Choroid plexus epithelial cell (primary cell): Measurements from ENCODE around the gene FRMD3.
A peak's percentile ranks its signal among the peaks of the same experiment; 100 is the strongest.

Experiments
- DNase-seq: peaks from one replicate; pipeline ENCODE4 v3.0.0-alpha.2; 2010; ENCODE audit warnings: low read depth
- H3K4me3 ChIP-seq: 2 replicates; pipeline ENCODE4 v1.5.1; 2011; ENCODE audit warnings: low read depth, mild to moderate bottlenecking, control low read depth, low read length, moderate library complexity
- TF ChIP-seq, protein P1 (sequence below): conservative IDR thresholded peaks from 2 replicates; pipeline ENCODE4 v1.5.1; 2011; ENCODE audit warnings: low read depth, mild to moderate bottlenecking, control low read depth, inconsistent platforms, low read length, moderate library complexity

FRMD3 gene

DNA sequence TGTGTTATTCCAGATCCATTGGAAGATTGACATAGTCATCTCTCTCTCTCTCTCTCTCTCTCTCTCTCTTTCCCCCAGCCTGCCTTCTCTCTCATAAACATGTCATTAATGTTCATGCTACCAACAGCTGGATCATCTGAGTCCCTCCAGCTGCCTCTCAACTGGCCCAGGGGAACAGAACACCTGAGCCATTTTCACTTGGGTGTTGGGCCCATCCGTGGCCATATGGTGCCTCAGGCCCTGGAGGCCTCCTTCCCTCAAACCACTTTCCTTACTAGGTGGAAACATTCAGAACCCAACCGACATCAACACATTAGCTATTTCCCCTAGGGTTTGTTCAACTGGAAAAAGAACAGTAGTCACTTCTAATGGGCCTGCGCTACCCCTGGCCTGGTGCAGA, 196.2 kb downstream of the FRMD3 start:
- no peak overlapping the region for H3K4me3 ChIP-seq
- TF ChIP-seq, protein P1, sequence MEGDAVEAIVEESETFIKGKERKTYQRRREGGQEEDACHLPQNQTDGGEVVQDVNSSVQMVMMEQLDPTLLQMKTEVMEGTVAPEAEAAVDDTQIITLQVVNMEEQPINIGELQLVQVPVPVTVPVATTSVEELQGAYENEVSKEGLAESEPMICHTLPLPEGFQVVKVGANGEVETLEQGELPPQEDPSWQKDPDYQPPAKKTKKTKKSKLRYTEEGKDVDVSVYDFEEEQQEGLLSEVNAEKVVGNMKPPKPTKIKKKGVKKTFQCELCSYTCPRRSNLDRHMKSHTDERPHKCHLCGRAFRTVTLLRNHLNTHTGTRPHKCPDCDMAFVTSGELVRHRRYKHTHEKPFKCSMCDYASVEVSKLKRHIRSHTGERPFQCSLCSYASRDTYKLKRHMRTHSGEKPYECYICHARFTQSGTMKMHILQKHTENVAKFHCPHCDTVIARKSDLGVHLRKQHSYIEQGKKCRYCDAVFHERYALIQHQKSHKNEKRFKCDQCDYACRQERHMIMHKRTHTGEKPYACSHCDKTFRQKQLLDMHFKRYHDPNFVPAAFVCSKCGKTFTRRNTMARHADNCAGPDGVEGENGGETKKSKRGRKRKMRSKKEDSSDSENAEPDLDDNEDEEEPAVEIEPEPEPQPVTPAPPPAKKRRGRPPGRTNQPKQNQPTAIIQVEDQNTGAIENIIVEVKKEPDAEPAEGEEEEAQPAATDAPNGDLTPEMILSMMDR: no peak

DNA sequence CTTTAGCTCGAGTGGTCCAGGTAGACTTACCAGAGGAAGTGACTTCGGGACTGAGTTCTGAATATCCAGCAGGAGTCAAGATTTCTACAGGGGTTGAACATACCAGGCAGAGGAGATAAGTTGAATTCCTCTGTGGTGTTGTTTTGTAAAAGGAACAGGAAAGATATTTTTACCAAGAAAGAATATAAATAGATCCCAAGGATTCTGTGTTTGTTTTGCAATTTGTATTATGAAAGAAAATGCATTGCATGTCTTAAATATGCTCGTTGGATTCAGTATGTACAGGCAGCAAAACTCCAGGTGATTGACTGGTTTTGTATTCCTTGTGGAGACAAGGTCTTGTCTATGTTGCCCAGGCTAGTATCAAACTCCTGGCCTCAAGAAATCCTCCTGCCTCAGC, 197.8 kb downstream of the FRMD3 start:
- peak; percentile 38 for DNase-seq
- TF ChIP-seq, protein P1: no peak
- no peak overlapping the region for H3K4me3 ChIP-seq

More for the DNA sequence above, 196.2 kb downstream of the FRMD3 start:
- no peak for DNase-seq

DNA sequence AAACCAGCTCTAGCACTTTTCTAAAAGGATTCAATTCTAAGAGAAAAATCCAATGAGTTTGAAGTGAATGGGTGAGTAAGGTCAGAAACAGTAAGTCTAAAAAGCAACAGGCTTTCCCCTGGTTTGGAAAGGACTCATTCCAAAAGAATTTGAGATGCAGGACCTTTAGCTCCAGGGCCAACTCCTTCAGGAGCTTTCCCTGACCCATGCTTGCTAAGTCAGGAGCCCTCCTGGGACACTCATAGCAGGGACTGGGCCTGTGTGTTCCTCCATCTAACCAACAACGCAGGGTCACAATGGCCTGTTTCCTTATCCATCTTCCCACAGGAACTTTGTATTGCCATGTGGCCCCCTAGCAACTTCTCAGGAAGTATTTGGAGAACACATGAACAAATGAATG, 198.8 kb downstream of the FRMD3 start:
- DNase-seq: no peak

DNA sequence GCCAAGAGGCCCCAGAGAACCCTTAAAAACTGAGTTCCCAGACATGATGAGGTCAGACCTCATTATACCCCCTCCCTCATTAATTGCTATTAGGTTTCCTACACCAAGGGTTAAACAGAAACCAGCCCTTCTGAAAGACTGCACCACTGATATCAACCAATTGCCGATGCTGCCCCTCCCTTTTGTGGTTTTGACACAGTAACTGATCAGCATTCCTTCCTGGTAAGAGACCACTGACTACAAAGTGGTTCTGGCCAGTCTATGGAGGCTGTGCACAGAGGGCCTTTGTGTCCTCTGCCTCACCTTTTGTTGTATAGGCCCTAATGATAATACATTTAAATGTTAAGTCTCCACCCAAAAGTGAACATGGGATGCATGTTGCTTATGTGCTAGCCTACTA, 201.5 kb downstream of the FRMD3 start:
- peak; percentile 20 for DNase-seq
- TF ChIP-seq, protein P1: no peak

More for the DNA sequence above, 198.8 kb downstream of the FRMD3 start:
- TF ChIP-seq, protein P1: no peak
- no peak overlapping the region for H3K4me3 ChIP-seq

DNA sequence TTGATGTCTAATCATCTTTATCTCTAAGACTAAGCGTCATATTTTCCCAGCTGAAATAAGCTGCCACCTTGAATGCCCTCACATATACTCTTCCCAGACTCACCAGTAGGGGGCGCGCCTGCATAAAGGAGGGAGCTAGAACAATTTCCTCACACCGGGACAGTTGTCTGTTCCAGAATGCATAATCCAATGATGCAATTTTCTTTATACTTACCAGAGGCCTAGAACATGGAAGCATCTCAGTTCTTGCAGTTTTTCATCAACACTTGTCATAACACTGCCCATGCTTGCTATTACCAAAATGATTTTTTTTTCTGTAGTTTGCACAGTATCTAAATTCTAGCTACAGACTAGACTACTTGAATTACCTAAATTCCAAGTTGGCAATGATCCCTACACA, 203.9 kb downstream of the FRMD3 start:
- no peak overlapping the region for H3K4me3 ChIP-seq
- peak; percentile 94 for DNase-seq
- TF ChIP-seq, protein P1: peak; percentile 96

More for the DNA sequence above, 201.5 kb downstream of the FRMD3 start:
- no peak overlapping the region for H3K4me3 ChIP-seq

DNA sequence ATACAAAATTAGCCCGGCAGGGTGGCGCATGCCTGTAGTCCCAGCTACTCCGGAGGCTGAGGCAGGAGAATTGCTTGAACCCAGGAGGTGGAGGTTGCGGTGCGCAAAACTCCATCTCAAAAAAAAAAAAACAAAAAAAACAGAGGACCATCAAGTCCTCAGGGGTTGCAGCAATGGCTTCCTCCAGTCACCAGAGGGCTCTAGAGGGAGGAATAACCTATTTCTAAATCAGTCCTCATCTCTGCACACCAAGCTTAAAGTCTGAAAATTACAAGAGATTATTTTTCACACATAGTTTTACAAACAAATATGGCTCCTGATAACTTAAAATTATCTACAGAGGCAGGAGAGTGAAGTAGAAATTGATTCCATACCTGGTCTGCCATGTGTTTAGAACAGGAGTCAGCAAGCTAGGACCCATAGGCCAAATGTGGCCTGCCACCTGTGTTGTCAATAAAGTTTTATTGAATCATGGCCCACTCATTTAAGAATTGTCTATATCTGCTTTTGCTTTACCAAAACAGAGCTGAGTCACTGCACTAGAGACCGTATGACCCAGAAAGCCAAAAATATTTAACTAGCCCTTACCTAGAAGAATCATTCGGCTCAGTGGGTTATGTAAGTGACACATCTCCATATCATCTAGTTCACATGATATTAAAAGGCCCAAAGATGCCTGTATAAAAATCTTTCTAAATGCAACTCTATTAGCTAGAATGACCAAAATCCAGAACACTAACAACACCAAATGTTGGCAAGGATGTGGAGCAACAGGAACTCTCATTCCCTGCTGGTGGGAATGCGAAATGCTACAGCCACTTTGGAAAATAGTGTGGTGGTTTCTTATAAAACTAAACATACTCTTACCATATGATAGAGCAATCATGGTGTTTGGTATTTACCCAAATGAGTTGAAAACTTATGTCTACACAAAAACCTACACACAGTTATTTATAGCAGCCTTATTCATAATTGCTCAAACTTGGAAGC, 207.7 kb downstream of the FRMD3 start:
- DNase-seq: peak; percentile 33
- TF ChIP-seq, protein P1: peak; percentile 42
- no peak overlapping the region for H3K4me3 ChIP-seq
